GM20431 (cell line): ENCODE measurements around the gene TBX1.

ENCODE experiments used
- in situ Hi-C: fragments of 300-500 bp; cut with MseI, MboI; formaldehyde crosslinking; loops from one replicate; pipeline ENCODE4 v1.15.0; 2020; ENCODE audit warnings: low sequenced_read_pairs; ENCODE audit not compliant: unreplicated experiment

The TBX1 gene

GRCh38 chr22:19735665-19736510 lies 24.7 kb upstream of the TBX1 start:
- in situ Hi-C loops: no loop called here

DNA sequence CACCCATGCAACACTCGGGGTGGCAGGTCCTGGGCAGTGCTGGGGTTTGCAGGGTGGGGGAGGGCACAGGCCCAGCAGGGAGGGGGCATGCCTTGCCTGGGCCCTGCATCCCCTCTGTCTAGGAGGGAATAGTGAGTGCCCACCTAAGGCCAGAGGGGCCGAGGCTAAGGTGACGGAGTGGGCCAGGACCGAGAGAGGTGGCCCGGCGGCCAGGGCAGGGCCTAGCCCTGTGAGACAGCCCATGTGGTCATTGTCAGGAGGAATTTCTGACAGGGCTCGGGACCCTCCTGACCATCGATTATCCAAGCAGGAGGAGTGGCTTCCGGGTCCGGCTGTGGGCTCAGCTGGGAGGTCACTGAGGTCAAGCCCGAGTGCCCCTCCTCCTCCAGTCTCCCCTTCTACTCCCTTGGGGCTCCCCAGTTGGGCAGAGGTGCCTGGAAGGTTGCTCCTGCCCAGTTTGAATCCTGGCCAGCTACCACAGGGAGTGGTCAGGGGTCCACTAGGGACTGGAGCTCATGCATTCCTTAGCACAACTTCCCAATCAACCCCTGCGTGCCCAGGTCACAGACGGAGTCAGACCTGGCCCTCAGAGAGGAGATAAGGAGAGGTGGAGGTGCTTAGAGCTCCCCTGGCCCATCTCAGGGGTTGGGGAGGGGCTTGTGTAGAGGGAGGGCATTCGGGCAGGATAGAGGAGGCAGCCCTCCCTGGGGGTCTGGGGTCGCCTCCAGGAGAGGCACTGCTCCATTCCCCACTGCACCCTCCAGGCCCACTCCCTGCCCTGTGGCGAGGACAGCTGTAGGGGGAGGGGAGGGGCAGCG lies 22.5 kb upstream of the TBX1 start:
- in situ Hi-C loops: no loop called here

DNA sequence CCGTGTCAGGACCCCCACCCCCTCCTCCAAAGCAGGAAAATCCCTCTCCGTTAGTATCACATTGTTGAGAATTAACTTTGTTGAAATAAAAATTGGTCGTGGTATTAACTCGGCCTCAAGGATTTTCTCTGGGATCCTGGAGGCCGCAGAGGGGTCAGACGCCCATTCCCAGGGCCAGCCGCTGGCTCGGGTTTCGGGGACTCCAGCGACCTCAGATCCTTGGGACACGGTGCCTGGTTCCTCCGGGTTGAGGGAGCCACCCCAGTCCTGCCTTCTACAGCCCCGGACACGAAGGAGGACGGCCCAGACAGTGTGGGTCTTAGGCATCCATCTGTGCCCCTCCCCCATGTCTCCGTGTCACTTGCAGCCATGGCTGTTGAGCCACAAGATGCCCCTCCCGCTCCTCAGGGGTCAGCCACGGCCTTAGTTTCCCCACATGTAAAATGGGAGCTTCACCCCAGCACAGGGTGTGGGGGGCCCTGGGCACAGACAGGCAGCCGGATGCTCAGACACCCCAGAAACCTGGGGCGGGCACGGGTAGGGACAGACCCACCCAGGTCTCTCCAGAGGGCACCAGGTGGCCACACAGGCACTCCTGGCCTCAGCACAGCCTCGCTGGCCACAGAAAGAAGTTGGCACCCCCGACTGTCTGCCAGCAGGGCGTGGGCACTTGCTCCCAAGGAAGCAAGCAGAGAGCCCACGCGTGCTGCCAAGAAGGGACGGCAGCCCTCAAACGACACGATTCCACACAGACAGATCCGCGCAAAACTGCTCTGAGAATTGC lies 21.7 kb upstream of the TBX1 start:
- in situ Hi-C loops: no loop called here

DNA sequence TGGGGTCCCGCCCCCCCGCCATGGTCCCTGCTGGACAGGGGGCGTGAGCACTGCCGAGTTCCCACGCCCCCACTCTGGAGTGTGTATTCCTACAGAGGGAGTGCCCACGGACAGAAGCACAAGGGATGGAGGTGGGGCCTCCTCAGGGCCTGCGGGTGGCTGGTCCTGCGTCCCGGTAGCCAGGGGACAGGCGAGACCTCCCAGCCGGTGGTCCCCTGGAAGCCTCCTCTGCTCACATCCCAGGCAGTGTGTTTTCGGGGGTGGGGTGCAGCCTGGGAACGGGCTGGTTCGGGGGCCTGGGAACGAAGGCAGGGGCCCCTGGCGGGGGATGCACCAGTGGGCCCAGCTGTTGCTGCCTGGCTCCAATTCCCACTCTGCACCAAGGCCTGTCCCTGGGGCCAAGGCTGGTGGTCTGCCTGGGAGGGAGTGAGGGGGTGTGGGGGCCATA lies 21.1 kb upstream of the TBX1 start:
- in situ Hi-C loops: no loop called here

DNA sequence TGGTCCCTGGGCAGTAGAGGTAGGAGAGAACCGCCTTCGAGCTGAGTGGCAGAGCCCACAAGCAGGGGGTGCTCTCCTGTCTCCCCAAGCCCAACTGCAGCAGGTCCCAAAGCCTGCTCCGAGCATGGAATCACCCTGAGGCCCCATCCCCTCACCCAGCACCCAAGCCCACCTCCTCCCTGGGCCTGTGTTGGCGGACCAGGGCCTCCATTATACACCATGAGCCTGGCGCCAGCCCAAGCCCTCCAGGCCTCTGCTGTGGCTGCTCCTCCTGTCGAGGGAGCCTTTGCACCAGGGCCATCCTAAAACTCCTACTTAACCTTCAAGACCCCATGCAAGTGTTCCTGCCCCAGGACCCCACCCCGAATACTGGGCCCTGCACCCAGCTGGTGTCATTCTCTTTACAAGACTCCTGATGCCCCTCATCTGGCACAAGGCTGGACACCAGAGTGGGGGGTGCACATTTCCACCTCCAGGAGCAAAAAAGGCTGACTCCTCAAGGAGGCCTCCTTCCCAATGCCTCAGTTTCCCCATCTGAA lies 20.6 kb upstream of the TBX1 start:
- in situ Hi-C loops: no loop called here

- in situ Hi-C loops: no loop called here
These were observed 20.0 kb upstream of the TBX1 start for GRCh38 chr22:19740586-19740985.

GRCh38 chr22:19741053-19741452 lies 19.5 kb upstream of the TBX1 start:
- in situ Hi-C loops: no loop called here

DNA sequence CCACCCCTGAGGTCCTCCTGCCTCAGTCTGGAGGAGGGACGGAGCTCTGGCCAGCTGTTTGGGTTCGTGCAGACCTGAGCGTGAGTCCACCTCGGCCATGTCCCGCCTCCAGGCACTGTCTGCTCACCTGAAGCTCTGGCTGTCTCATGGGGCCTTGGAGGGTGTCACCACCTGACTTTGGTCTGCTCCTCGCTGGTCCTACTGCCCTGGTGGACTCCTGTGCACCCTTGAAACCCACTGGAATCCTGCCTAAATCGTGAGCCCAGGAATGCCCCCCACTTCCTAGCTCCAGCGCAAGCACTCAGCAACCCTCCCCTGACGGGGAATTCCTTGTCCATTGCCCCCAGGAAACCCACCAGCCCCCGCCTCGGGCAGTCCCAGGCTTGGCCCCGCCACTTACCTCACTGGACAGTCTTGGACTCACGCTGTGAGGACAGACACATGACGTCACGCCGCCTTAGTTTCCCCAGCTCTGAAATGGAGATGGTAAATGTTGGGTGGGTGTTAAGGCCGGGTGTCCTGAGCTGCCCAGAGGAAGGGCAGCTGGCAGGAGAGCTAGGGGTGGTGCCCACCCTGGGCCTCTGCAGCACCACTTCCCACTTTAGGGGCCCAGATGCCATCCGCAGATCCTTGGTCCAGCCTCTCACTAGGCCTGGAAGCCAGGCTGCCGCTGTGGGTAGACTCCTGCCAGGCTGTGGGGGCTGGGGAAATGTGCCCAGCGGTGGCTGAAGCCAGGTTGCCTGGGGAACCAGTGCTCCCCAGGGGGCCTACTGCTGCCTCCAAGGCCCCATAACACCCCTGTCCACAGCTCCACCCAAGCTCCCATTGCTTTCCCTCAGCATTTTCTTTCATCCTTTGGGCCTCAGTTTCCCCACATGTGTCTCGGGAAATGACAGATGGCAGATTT lies 18.2 kb upstream of the TBX1 start:
- in situ Hi-C loops: no loop called here

- in situ Hi-C loops: no loop called here
These were observed 17.5 kb upstream of the TBX1 start for GRCh38 chr22:19743081-19743480.

DNA sequence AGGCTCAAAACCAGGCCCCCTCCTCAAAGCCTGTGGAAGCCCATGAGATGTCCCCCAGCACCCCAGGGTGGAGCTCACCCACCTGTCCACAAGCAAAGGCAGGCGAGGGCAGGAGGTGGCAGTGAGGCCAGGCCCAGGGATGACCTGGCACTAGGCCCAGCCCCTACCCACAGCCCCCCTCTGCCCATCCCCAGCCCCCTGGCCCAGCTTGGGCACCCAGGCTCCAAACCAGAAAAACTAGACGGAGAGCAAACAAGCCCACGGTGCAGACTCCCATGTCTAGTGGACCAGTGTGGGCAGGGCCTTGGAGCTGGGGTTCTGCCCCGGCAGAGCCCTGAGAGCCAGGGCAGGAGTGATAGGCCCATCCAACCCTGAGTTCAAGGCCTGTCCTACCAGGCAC lies 16.9 kb upstream of the TBX1 start:
- in situ Hi-C loops: no loop called here

DNA sequence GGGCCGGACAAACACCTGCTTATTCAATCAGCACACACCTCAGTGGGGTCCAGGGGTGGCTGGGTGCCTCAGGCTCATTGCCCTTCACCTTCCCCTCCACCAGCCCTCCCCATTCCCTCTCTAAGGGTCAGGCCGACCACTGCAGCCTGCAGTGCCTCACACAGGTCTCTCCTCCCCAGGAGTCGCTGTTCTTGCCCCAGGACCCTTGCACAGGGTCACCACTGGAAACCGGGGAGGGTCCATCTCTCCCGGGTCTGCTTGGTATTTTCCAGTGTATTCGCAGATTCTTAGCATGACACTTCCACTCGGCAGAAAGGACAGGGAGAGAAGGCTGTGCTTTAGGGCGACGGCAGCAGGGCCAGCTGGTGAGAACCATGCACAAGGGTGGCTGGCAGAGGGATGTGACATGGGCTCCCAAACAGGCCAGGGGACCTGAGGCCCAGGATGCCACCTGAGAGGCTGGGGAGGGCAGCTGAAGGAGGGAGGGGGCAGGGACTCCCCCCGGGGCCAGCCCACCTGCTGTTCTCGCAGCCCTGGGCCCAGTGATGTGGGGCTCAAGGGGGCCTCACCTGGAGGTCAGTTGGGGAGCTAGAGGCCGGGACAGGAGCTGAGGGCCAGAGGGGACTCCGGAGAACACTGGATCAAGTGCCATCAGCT lies 16.1 kb upstream of the TBX1 start:
- in situ Hi-C loops: no loop called here

- in situ Hi-C loops: no loop called here
These were observed 15.2 kb upstream of the TBX1 start for GRCh38 chr22:19745155-19746101.

DNA sequence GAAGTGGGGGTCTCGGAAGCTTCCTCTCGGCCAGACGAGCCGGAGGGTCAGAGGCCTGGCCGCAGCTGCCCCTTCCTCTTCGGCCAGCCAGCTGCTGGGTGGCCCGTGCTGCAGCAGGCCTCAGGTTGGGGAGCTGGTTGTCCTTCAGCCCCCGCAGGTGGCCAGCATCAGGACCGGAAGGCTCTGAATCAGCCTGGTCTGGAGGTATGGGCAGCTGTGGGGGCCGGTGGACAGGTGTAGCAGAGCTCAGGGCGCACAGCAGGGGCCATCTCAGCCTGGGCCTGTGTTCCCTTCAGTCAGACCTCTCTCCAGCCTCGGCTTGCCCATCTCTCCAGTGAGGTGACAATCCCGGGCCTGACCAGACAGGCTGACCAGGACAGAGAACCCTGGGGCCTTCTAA lies 13.9 kb upstream of the TBX1 start:
- in situ Hi-C loops: no loop called here

GRCh38 chr22:19747551-19747950 lies 13.0 kb upstream of the TBX1 start:
- in situ Hi-C loops: no loop called here

GRCh38 chr22:19748139-19748538 lies 12.4 kb upstream of the TBX1 start:
- in situ Hi-C loops: no loop called here

GRCh38 chr22:19748991-19749664 lies 11.4 kb upstream of the TBX1 start:
- in situ Hi-C loops: no loop called here

DNA sequence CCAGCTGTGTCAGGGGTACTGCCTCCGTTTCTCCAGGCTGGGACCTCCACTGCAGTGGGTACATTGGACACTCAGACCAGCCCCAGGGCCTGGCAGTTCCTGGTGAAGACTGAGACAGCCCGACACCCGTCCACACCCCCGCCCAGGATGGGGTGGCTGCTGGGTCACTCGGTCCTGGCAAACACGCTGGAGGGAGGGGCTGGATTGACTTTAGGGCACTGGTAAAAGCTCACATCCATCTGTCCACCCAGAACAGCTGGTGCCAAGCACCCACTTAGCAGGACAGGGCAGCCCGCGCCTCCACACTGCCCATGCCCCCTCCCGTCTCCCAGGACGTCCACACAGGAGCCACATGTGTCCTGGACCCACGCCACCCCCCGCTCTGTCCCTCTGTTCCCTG lies 10.7 kb upstream of the TBX1 start:
- in situ Hi-C loops: no loop called here
